ENCODE measurements around the gene JCAD.

DNA sequence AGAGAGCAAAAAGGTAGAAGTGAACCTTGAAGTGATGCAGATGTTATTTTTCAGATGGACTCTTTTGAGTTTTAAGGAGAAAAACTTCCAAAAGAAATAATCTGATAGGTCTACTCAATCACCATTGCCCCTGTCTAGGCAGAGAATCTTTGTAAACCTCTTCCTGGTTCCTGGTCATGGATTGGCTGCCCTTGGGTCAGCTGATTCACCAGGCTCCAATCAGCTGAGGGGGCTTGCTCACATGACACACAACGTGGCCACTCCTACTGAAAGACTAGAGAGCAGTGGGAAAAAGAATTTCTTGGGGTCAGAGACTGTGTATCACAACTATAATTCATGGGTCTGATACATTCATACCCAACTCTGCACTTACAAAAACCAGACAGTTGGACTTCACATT is 20.0 kb upstream of the JCAD start:
- TF ChIP-seq POLR2A (IDR thresholded peaks at IDR 0.05): no peak
- TF ChIP-seq, protein P1, sequence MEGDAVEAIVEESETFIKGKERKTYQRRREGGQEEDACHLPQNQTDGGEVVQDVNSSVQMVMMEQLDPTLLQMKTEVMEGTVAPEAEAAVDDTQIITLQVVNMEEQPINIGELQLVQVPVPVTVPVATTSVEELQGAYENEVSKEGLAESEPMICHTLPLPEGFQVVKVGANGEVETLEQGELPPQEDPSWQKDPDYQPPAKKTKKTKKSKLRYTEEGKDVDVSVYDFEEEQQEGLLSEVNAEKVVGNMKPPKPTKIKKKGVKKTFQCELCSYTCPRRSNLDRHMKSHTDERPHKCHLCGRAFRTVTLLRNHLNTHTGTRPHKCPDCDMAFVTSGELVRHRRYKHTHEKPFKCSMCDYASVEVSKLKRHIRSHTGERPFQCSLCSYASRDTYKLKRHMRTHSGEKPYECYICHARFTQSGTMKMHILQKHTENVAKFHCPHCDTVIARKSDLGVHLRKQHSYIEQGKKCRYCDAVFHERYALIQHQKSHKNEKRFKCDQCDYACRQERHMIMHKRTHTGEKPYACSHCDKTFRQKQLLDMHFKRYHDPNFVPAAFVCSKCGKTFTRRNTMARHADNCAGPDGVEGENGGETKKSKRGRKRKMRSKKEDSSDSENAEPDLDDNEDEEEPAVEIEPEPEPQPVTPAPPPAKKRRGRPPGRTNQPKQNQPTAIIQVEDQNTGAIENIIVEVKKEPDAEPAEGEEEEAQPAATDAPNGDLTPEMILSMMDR (IDR thresholded peaks at IDR 0.05): no peak
